Transverse colon (tissue), 4 donors: Measurements from ENCODE around the gene TLK1.

Experiments used
- CTCF ChIP-seq, 5 experiments: fragments of 200-600 bp in 3 of 5; fragments of 450-650 bp in 2 of 5; sonication (generic) in 3 of 5; IDR thresholded peaks; 1 replicate in 2 of 5; 2 replicates in 3 of 5; pipeline ENCODE4 v1.5.1; 2016 to 2017; ENCODE audit warnings: antibody characterized with exemption in 5 of 5, inconsistent platforms in 3 of 5, mild to moderate bottlenecking in 2 of 5, moderate library complexity in 1 of 5
- EP300 ChIP-seq: sonication (generic); formaldehyde crosslinking; IDR thresholded peaks from one replicate; pipeline ENCODE4 v1.6.1; 2017; ENCODE audit warnings: antibody characterized with exemption, low read depth
- POLR2A ChIP-seq: fragments of 450-650 bp; IDR thresholded peaks from one replicate; pipeline ENCODE4 v1.6.1; 2016; ENCODE audit warnings: antibody characterized with exemption, mild to moderate bottlenecking, moderate library complexity
- POLR2AphosphoS5 ChIP-seq, 3 donors: sonication (generic); formaldehyde crosslinking; IDR thresholded peaks; one replicate each; pipeline ENCODE4 v1.6.1; 2016; ENCODE audit warnings: antibody characterized with exemption in 3 of 3

DNA sequence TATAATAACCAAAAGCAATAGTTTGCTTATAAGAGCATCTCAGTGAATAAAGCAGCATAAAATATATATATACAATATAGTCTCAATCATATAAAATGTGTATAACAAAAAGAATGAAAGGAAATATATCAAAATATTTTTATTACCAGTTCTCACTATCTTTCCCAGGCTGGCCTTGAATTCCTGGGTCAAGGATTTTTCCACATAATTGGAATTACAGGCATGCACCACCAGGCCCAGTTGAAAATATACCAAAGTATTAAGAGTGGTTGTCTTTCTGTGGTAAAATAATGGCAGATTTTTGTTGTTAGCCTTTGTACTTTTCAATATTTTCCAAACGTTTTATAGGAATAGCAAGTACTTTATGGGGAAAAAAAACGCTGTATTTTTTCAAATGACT lies 8.6 kb upstream of the TLK1 start:
- TF ChIP-seq POLR2AphosphoS5 (IDR thresholded peaks at IDR 0.05) (no peak), POLR2A (no peak), CTCF (IDR thresholded peaks at IDR 0.05) (no peak), EP300 (no peak)
